ENCODE data around the gene PRDM10. TPM values are rescaled to one million over a fixed set of nuclear protein-coding genes. Genes with fewer than 3 reads are reported as not detected.

PRDM10 gene
- total and polyA plus RNA-seq, 10 of the 15 experiments (the other 5 are each of a cell fraction or from before 2014, with no cell fraction given) = 0.93 to 6.2 (median 4.1) TPM

DNA sequence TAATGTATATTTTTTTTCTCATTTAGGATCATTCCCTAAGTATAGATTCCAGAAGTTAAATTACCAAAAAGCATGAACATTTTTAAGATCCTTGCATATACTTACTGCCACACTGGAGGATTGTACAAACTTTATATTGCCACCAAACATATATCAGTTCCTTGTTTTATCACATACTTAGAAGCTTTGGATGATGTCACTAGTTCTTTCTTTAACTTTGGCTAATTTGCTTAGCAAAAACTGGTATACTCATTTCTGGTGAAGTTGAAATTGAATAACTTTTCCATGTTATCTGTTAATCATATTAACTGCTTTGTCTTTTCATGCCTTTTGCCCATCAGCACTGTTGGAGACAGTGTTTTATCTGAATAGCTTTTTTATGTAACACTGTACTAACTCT lies 31.6 kb upstream of the PRDM10 start:
- Histone ChIP-seq H3K9me3 (replicated peaks; ENCODE audit: control insufficient read depth, insufficient read depth, low read length) (no peaks in the 10 kb centered on the region), H4K20me1 (ENCODE audit: control insufficient read depth, insufficient read depth) (no peaks in the 10 kb centered on the region), H3K27ac (ENCODE audit: control insufficient read depth, insufficient read depth) (no peak overlapping the region), H3K27me3 (replicated peaks in 1 of 2; ENCODE audit: control insufficient read depth in 2 of 2, insufficient read depth in 2 of 2, low read length in 1 of 2) (no peaks in the 10 kb centered on the region; a peak in 2 of 4 replicates), H3K4me3 (no peak overlapping the region), H2AFZ (ENCODE audit: control insufficient read depth, low read depth, low read length) (no peak overlapping the region), H3K79me2 (ENCODE audit: control insufficient read depth, insufficient read depth, low read length) (no peaks in the 10 kb centered on the region), H3K36me3 (ENCODE audit: control insufficient read depth in 2 of 2, insufficient read depth in 2 of 2, low read length in 1 of 2) (no peaks in the 10 kb centered on the region), H3K4me2 (ENCODE audit: control insufficient read depth, insufficient read depth) (no peak overlapping the region), H3K9ac (ENCODE audit: control insufficient read depth, insufficient read depth, low read length) (no peak overlapping the region), H3K4me1 (ENCODE audit: control insufficient read depth, insufficient read depth, low read length) (no peaks in the 10 kb centered on the region)
- no peak for FAIRE-seq
- SMC1A ChIA-PET (ENCODE audit: uncharacterized antibody, unreplicated experiment) = interaction anchor here (0.7 to 0.8 kb wide), 2 partner anchors 26 to 98 kb away, joined by 3 read pairs; no protein-coding TSS in a partner anchor
- in situ Hi-C loops (cut with MboI) = no loop called here
- BruUV-seq (replicated peaks) = no TSS peak
- intact Hi-C loops (cut with micrococcal nuclease; ENCODE audit: unreplicated experiment) = no loop called here
- TF ChIP-seq E2F4 (IDR thresholded peaks at IDR 0.05; ENCODE audit: low read depth, low read length) (no peak), IKZF1 (conservative IDR thresholded peaks at IDR 0.05) (no peak), EP300 (IDR thresholded peaks at IDR 0.05; ENCODE audit: borderline replicate concordance in 1 of 2, control insufficient read depth in 1 of 2, low read depth in 2 of 2, low read length in 2 of 2) (no peak), FOXK2 (IDR thresholded peaks at IDR 0.05) (no peak), ESRRA (IDR thresholded peaks at IDR 0.05; ENCODE audit: low read length) (no peak)
- DNase-seq (ENCODE audit: low read depth, low spot score) = no peak
- POLR2A ChIA-PET = no interaction called here
- ATAC-seq = no peak
- CTCF ChIA-PET = interaction anchor here (1.1 to 1.2 kb wide), 2 partner anchors 98 to 107 kb away, joined by 3 to 6 read pairs; no protein-coding TSS in a partner anchor
- RAD21 ChIA-PET (ENCODE audit: unreplicated experiment) = no interaction called here

GRCh38 chr11:130032931-130033330 lies 30.3 kb upstream of the PRDM10 start:
- ATAC-seq = no peak
- BruUV-seq (replicated peaks) = no TSS peak
- CTCF ChIA-PET = no interaction called here
- Histone ChIP-seq H3K4me1 (ENCODE audit: control insufficient read depth, insufficient read depth, low read length) (no peaks in the 10 kb centered on the region), H3K79me2 (ENCODE audit: control insufficient read depth, insufficient read depth, low read length) (no peaks in the 10 kb centered on the region), H4K20me1 (ENCODE audit: control insufficient read depth, insufficient read depth) (no peaks in the 10 kb centered on the region), H3K4me2 (ENCODE audit: control insufficient read depth, insufficient read depth) (no peak overlapping the region), H3K9ac (ENCODE audit: control insufficient read depth, insufficient read depth, low read length) (no peak overlapping the region), H3K27ac (ENCODE audit: control insufficient read depth, insufficient read depth) (no peak overlapping the region), H2AFZ (ENCODE audit: control insufficient read depth, low read depth, low read length) (no peak overlapping the region), H3K4me3 (no peak overlapping the region), H3K27me3 (replicated peaks in 1 of 2; ENCODE audit: control insufficient read depth in 2 of 2, insufficient read depth in 2 of 2, low read length in 1 of 2) (no peaks in the 10 kb centered on the region; a peak in 2 of 4 replicates), H3K9me3 (replicated peaks; ENCODE audit: control insufficient read depth, insufficient read depth, low read length) (no peaks in the 10 kb centered on the region), H3K36me3 (ENCODE audit: control insufficient read depth in 2 of 2, insufficient read depth in 2 of 2, low read length in 1 of 2) (no peaks in the 10 kb centered on the region)
- POLR2A ChIA-PET = no interaction called here
- SMC1A ChIA-PET (ENCODE audit: uncharacterized antibody, unreplicated experiment) = no interaction called here
- no peak for FAIRE-seq
- intact Hi-C loops (cut with micrococcal nuclease; ENCODE audit: unreplicated experiment) = no loop called here
- WGBS (ENCODE audit: insufficient coverage, insufficient replicate concordance, low lambda C conversion rate, missing lambda C conversion rate) = 88% methylated on average over 32 of the region's 44 CpGs
- in situ Hi-C loops (cut with MboI) = no loop called here
- RAD21 ChIA-PET (ENCODE audit: unreplicated experiment) = no interaction called here
- no peak for DNase-seq (ENCODE audit: low read depth, low spot score)
- TF ChIP-seq YBX1 (IDR thresholded peaks at IDR 0.05) = no peak
- TF ChIP-seq JUND (IDR thresholded peaks at IDR 0.05; ENCODE audit: low read depth, low read length) = no peak
- TF ChIP-seq ZZZ3 (IDR thresholded peaks at IDR 0.05; ENCODE audit: control insufficient read depth, insufficient read length, low read depth) = no peak
- no peak for TF ChIP-seq NFYB (IDR thresholded peaks at IDR 0.05; ENCODE audit: insufficient read depth, low read depth, low read length)
- TF ChIP-seq SMARCA5 (IDR thresholded peaks at IDR 0.05) = no peak
- TF ChIP-seq MYC (IDR thresholded peaks at IDR 0.05; ENCODE audit: insufficient read depth, insufficient read length, insufficient replicate concordance, low read length, severe bottlenecking) = no peak
- TF ChIP-seq ZNF592 (IDR thresholded peaks at IDR 0.05) = no peak
- no peak for TF ChIP-seq SMAD5 (IDR thresholded peaks at IDR 0.05; ENCODE audit: low read depth)

All from GM12878 (cell line).